ENCODE results near the gene PDLIM4. TPM values are rescaled to one million over a fixed set of nuclear protein-coding genes. Genes with fewer than 3 reads are reported as not detected.

Gene PDLIM4
- total RNA-seq, 1 donor: 67.7 TPM

GRCh38 chr5:132265336-132266030 is 8.0 kb downstream of the PDLIM4 start:
- no peaks in the 10 kb centered on the region for H3K27me3 ChIP-seq (ENCODE audit: insufficient read depth, low read length)
- peaks cover 77% of the 10 kb centered on the region for H3K36me3 ChIP-seq (ENCODE audit: insufficient read depth, low read length)
- peak; percentile 99 for DNase-seq (ENCODE audit: insufficient read length, low spot score, missing footprints)
- H3K79me2 ChIP-seq (ENCODE audit: insufficient read depth, low read length): peaks cover 67% of the 10 kb centered on the region
- H2AFZ ChIP-seq (ENCODE audit: low read length): no peak overlapping the region
- peak overlapping the region; percentile 98 for H3K27ac ChIP-seq (ENCODE audit: low read depth, low read length)
- peaks cover 77% of the 10 kb centered on the region for H4K20me1 ChIP-seq (ENCODE audit: insufficient read depth, low read length)
- no peaks in the 10 kb centered on the region for H3K9me3 ChIP-seq (ENCODE audit: low read depth, low read length)
- peak overlapping the region; percentile 23 for H3K4me2 ChIP-seq (ENCODE audit: insufficient read depth, low read length)
- no peak overlapping the region for H3K4me3 ChIP-seq (ENCODE audit: insufficient read depth, low read length)
- H3K4me1 ChIP-seq (ENCODE audit: insufficient read depth, low read length): peaks cover 69% of the 10 kb centered on the region
- TF ChIP-seq, protein P1, sequence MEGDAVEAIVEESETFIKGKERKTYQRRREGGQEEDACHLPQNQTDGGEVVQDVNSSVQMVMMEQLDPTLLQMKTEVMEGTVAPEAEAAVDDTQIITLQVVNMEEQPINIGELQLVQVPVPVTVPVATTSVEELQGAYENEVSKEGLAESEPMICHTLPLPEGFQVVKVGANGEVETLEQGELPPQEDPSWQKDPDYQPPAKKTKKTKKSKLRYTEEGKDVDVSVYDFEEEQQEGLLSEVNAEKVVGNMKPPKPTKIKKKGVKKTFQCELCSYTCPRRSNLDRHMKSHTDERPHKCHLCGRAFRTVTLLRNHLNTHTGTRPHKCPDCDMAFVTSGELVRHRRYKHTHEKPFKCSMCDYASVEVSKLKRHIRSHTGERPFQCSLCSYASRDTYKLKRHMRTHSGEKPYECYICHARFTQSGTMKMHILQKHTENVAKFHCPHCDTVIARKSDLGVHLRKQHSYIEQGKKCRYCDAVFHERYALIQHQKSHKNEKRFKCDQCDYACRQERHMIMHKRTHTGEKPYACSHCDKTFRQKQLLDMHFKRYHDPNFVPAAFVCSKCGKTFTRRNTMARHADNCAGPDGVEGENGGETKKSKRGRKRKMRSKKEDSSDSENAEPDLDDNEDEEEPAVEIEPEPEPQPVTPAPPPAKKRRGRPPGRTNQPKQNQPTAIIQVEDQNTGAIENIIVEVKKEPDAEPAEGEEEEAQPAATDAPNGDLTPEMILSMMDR (IDR thresholded peaks at IDR 0.05; ENCODE audit: extremely low read depth, low read depth, low read length): no peak

GRCh38 chr5:132266031-132266835 is 8.7 kb downstream of the PDLIM4 start:
- H3K4me1 ChIP-seq (ENCODE audit: insufficient read depth, low read length): peaks cover 61% of the 10 kb centered on the region
- H3K9me3 ChIP-seq (ENCODE audit: low read depth, low read length): no peaks in the 10 kb centered on the region
- H3K4me3 ChIP-seq (ENCODE audit: insufficient read depth, low read length): no peak overlapping the region
- peak; percentile 19 for DNase-seq (ENCODE audit: insufficient read length, low spot score, missing footprints)
- H3K36me3 ChIP-seq (ENCODE audit: insufficient read depth, low read length): peaks cover 83% of the 10 kb centered on the region
- no peaks in the 10 kb centered on the region for H3K27me3 ChIP-seq (ENCODE audit: insufficient read depth, low read length)
- H3K79me2 ChIP-seq (ENCODE audit: insufficient read depth, low read length): peaks cover 59% of the 10 kb centered on the region
- peak overlapping the region; percentile 10 for H3K4me2 ChIP-seq (ENCODE audit: insufficient read depth, low read length)
- no peak overlapping the region for H2AFZ ChIP-seq (ENCODE audit: low read length)
- H3K27ac ChIP-seq (ENCODE audit: low read depth, low read length): peak overlapping the region; percentile 98
- TF ChIP-seq, protein P1 (IDR thresholded peaks at IDR 0.05; ENCODE audit: extremely low read depth, low read depth, low read length): no peak
- peaks cover 73% of the 10 kb centered on the region for H4K20me1 ChIP-seq (ENCODE audit: insufficient read depth, low read length)

DNA sequence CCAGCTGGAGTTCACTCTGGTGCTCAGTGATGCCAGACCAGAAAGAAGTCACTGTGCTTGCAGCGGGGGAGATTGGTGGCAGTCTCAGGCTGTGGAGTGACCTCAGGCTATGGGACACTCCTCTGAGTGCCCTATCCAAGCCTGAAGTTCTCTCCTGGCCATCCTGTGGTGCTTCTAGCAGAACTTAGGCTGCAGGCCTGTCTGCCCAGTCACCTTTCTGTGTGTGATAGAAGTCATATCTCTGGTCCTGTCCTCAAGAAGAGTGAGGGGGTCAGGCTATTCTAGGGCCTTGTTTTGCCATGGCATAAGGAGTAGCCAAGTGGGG is 9.3 kb downstream of the PDLIM4 start:
- H3K9me3 ChIP-seq (ENCODE audit: low read depth, low read length): no peaks in the 10 kb centered on the region
- no peak overlapping the region for H3K4me3 ChIP-seq (ENCODE audit: insufficient read depth, low read length)
- H3K27ac ChIP-seq (ENCODE audit: low read depth, low read length): peak overlapping the region; percentile 98
- H3K36me3 ChIP-seq (ENCODE audit: insufficient read depth, low read length): peaks cover 82% of the 10 kb centered on the region
- peaks cover 54% of the 10 kb centered on the region for H3K79me2 ChIP-seq (ENCODE audit: insufficient read depth, low read length)
- H3K4me2 ChIP-seq (ENCODE audit: insufficient read depth, low read length): no peak overlapping the region
- peak; percentile 37 for DNase-seq (ENCODE audit: insufficient read length, low spot score, missing footprints)
- H4K20me1 ChIP-seq (ENCODE audit: insufficient read depth, low read length): peaks cover 67% of the 10 kb centered on the region
- TF ChIP-seq, protein P1 (IDR thresholded peaks at IDR 0.05; ENCODE audit: extremely low read depth, low read depth, low read length): no peak
- no peaks in the 10 kb centered on the region for H3K27me3 ChIP-seq (ENCODE audit: insufficient read depth, low read length)
- H2AFZ ChIP-seq (ENCODE audit: low read length): no peak overlapping the region
- peaks cover 56% of the 10 kb centered on the region for H3K4me1 ChIP-seq (ENCODE audit: insufficient read depth, low read length)

- Histone ChIP-seq H3K27me3 (ENCODE audit: insufficient read depth, low read length) (no peaks in the 10 kb centered on the region), H3K4me3 (ENCODE audit: insufficient read depth, low read length) (no peak overlapping the region), H3K4me1 (ENCODE audit: insufficient read depth, low read length) (peaks cover 51% of the 10 kb centered on the region), H3K36me3 (ENCODE audit: insufficient read depth, low read length) (peaks cover 82% of the 10 kb centered on the region), H3K27ac (ENCODE audit: low read depth, low read length) (peak overlapping the region; percentile 98), H3K9me3 (ENCODE audit: low read depth, low read length) (no peaks in the 10 kb centered on the region), H2AFZ (ENCODE audit: low read length) (no peak overlapping the region), H4K20me1 (ENCODE audit: insufficient read depth, low read length) (peaks cover 65% of the 10 kb centered on the region), H3K4me2 (ENCODE audit: insufficient read depth, low read length) (no peak overlapping the region), H3K79me2 (ENCODE audit: insufficient read depth, low read length) (peaks cover 49% of the 10 kb centered on the region)
- TF ChIP-seq, protein P1 (IDR thresholded peaks at IDR 0.05; ENCODE audit: extremely low read depth, low read depth, low read length): no peak
- DNase-seq (ENCODE audit: insufficient read length, low spot score, missing footprints): no peak
These were observed 9.8 kb downstream of the PDLIM4 start for GRCh38 chr5:132267166-132267739.
